GM12878 (cell line): ENCODE data around the gene EDNRB. TPM values are rescaled to one million over a fixed set of nuclear protein-coding genes. Genes with fewer than 3 reads are reported as not detected.

Experiments used
- BRCA1 ChIP-seq: IDR thresholded peaks from 2 replicates; pipeline ENCODE4 v1.6.1; 2011; ENCODE audit warnings: low read depth, low read length, improper control_type of control experiment
- CREB1 ChIP-seq: IDR thresholded peaks from 2 replicates; pipeline ENCODE4 v1.6.1; 2012; ENCODE audit warnings: low read depth, mild to moderate bottlenecking, inconsistent platforms
- CREM ChIP-seq: IDR thresholded peaks from 2 replicates; pipeline ENCODE4 v1.6.1; 2014; ENCODE audit warnings: antibody characterized with exemption, low read depth
- EED ChIP-seq: sonication (generic); IDR thresholded peaks from 2 replicates; pipeline ENCODE4 v1.6.1; 2016; ENCODE audit warnings: antibody characterized with exemption, low read depth
- EGR1 ChIP-seq, 2 experiments: IDR thresholded peaks; 1 replicate in 1 of 2; 2 replicates in 1 of 2; pipeline ENCODE4 v1.6.1; 2011 to 2012; ENCODE audit warnings: low read depth in 2 of 2, low read length in 2 of 2, borderline replicate concordance in 1 of 2, mild to moderate bottlenecking in 1 of 2, moderate library complexity in 1 of 2
- ELK1 ChIP-seq: IDR thresholded peaks from 2 replicates; pipeline ENCODE4 v1.6.1; 2012; ENCODE audit warnings: low read depth, low read length, improper control_type of control experiment
- HDGF ChIP-seq: fragments of 450-650 bp; IDR thresholded peaks from 2 replicates; pipeline ENCODE4 v1.6.1; 2016; ENCODE audit warnings: antibody characterized with exemption
- IRF3 ChIP-seq: fragments of 450-650 bp; IDR thresholded peaks from 2 replicates; pipeline ENCODE4 v1.6.1; 2014; ENCODE audit warnings: mild to moderate bottlenecking
- JUNB ChIP-seq: IDR thresholded peaks from 2 replicates; pipeline ENCODE4 v1.6.1; 2016; ENCODE audit warnings: antibody characterized with exemption, mild to moderate bottlenecking
- KDM1A ChIP-seq: fragments of 200-600 bp; sonication (generic); IDR thresholded peaks from 2 replicates; pipeline ENCODE4 v1.6.1; 2016; ENCODE audit warnings: borderline replicate concordance
- LARP7 ChIP-seq: fragments of 450-650 bp; IDR thresholded peaks from 2 replicates; pipeline ENCODE4 v1.6.1; 2017; ENCODE audit warnings: mild to moderate bottlenecking
- MEF2B ChIP-seq: fragments of 450-650 bp; IDR thresholded peaks from 2 replicates; pipeline ENCODE4 v1.6.1; 2018; ENCODE audit warnings: mild to moderate bottlenecking, moderate library complexity; ENCODE audit not compliant: partially characterized antibody, poor library complexity, severe bottlenecking
- NFXL1 ChIP-seq: fragments of 450-650 bp; IDR thresholded peaks from 2 replicates; pipeline ENCODE4 v1.6.1; 2017; ENCODE audit warnings: antibody characterized with exemption, mild to moderate bottlenecking, borderline replicate concordance
- NFYB ChIP-seq: IDR thresholded peaks from 2 replicates; pipeline ENCODE4 v1.6.1; 2011; ENCODE audit warnings: low read depth, mild to moderate bottlenecking, low read length, improper control_type of control experiment, moderate library complexity; ENCODE audit not compliant: insufficient read depth
- PAX8 ChIP-seq: fragments of 450-650 bp; IDR thresholded peaks from 2 replicates; pipeline ENCODE4 v1.6.1; 2017; ENCODE audit warnings: mild to moderate bottlenecking, moderate library complexity
- PKNOX1 ChIP-seq: fragments of 450-650 bp; IDR thresholded peaks from 2 replicates; pipeline ENCODE4 v1.6.1; 2016; ENCODE audit warnings: mild to moderate bottlenecking
- RBBP5 ChIP-seq: fragments of 200-600 bp; sonication (generic); conservative IDR thresholded peaks from 2 replicates; pipeline ENCODE4 v1.6.1; 2016
- RCOR1 ChIP-seq: conservative IDR thresholded peaks from 2 replicates; pipeline ENCODE4 v1.6.1; 2012; ENCODE audit warnings: low read depth, low read length, improper control_type of control experiment
- RFX5 ChIP-seq: IDR thresholded peaks from 2 replicates; pipeline ENCODE4 v1.6.1; 2011; ENCODE audit warnings: low read depth, low read length, improper control_type of control experiment
- SREBF1 ChIP-seq: IDR thresholded peaks from 2 replicates; pipeline ENCODE4 v1.6.1; 2012; ENCODE audit warnings: mild to moderate bottlenecking, low read length
- STAT1 ChIP-seq: fragments of 450-650 bp; conservative IDR thresholded peaks from 2 replicates; pipeline ENCODE4 v1.6.1; 2014; ENCODE audit warnings: antibody characterized with exemption, mild to moderate bottlenecking
- TAF1 ChIP-seq: IDR thresholded peaks from 2 replicates; pipeline ENCODE4 v1.6.1; 2011; ENCODE audit warnings: mild to moderate bottlenecking, low read depth, low read length, borderline replicate concordance
- TCF7 ChIP-seq: IDR thresholded peaks from 2 replicates; pipeline ENCODE4 v1.6.1; 2014; ENCODE audit warnings: antibody characterized with exemption, borderline replicate concordance
- USF1 ChIP-seq: IDR thresholded peaks from 2 replicates; pipeline ENCODE4 v1.6.1; 2011; ENCODE audit warnings: borderline replicate concordance, low read depth, mild to moderate bottlenecking, moderate library complexity, mixed read lengths, low read length; ENCODE audit not compliant: insufficient read depth; ENCODE audit errors: extremely low read length
- USF2 ChIP-seq: IDR thresholded peaks from 2 replicates; pipeline ENCODE4 v1.6.1; 2011; ENCODE audit warnings: low read depth, low read length, improper control_type of control experiment, borderline replicate concordance
- YBX1 ChIP-seq: fragments of 450-650 bp; IDR thresholded peaks from 2 replicates; pipeline ENCODE4 v1.6.1; 2016; ENCODE audit warnings: antibody characterized with exemption
- ZNF622 ChIP-seq: fragments of 450-650 bp; IDR thresholded peaks from 2 replicates; pipeline ENCODE4 v1.6.1; 2017; ENCODE audit warnings: mild to moderate bottlenecking, inconsistent platforms
- ZZZ3 ChIP-seq: IDR thresholded peaks from 2 replicates; pipeline ENCODE4 v1.6.1; 2011; ENCODE audit warnings: low read depth; ENCODE audit not compliant: control insufficient read depth, insufficient read length
- polyA plus RNA-seq, 11 experiments: library from polyadenylated mRNA; depleted of rRNA in 4 of 11; unstranded in 6 of 11; stranded (reverse) in 5 of 11; fragments of >200 nt; fragmentation: Nextera tagmentation in 4 of 11; fragmentation: Illumina TruSeq in 1 of 11; extraction: Ambion mirVana in 4 of 11; extraction: Trizol in 1 of 11; gene quantifications; 1 replicate in 1 of 11; 2 replicates in 10 of 11; pipeline versions ENCODE4 v1.2.1 to v1.2.3, GENCODE V29; 2011 to 2016; ENCODE audit warnings: inconsistent platforms in 2 of 11, missing spikeins in 2 of 11, low read depth in 1 of 11
- total RNA-seq, 4 experiments: library from RNA; depleted of rRNA in 3 of 4; stranded (reverse); fragments of >200 nt in 3 of 4; fragmentation: Illumina TruSeq in 1 of 4; extraction: Trizol in 1 of 4; gene quantifications; 2 replicates each; pipeline versions ENCODE4 v1.2.1 to v1.2.3, GENCODE V29; 2013 to 2021

EDNRB gene
- total and polyA plus RNA-seq, 10 of the 15 experiments (the other 5 are each of a cell fraction or from before 2014, with no cell fraction given) = not detected

GRCh38 chr13:77928909-77929308, 10.3 kb upstream of the EDNRB start (continued):
- TF ChIP-seq PAX8 = no peak
- no peak for TF ChIP-seq RBBP5
- no peak for TF ChIP-seq EGR1 (IDR thresholded peaks at IDR 0.05; ENCODE audit: borderline replicate concordance in 1 of 2, low read depth in 2 of 2, low read length in 2 of 2)
- no peak for TF ChIP-seq SREBF1
- TF ChIP-seq HDGF = no peak
- TF ChIP-seq TAF1 = no peak
- no peak for TF ChIP-seq NFXL1
- peak; percentile 92 for TF ChIP-seq PKNOX1
- no peak for TF ChIP-seq ZZZ3
- peak; percentile 73 for TF ChIP-seq CREB1
- TF ChIP-seq STAT1 = no peak
- TF ChIP-seq KDM1A = no peak
- no peak for TF ChIP-seq ELK1
- no peak for TF ChIP-seq LARP7
- TF ChIP-seq RCOR1 = no peak
- peak; percentile 35 for TF ChIP-seq MEF2B
- TF ChIP-seq TCF7 = 0 out of 2 replicates have a peak, but pooled peaks have one; percentile 24
- TF ChIP-seq IRF3 = no peak
- peak; percentile 85 for TF ChIP-seq JUNB
- no peak for TF ChIP-seq RFX5
- TF ChIP-seq YBX1 = no peak
- TF ChIP-seq EED = no peak
- TF ChIP-seq ZNF622 = no peak
- TF ChIP-seq USF1 = no peak
- TF ChIP-seq NFYB = no peak
- TF ChIP-seq CREM = peak; percentile 78
- TF ChIP-seq BRCA1 = no peak
- no peak for TF ChIP-seq USF2
